Epithelial cell of proximal tubule (primary cell): ENCODE data around the gene REM2. TPM values are rescaled to one million over a fixed set of nuclear protein-coding genes. Genes with fewer than 3 reads are reported as not detected.
A peak's percentile ranks its signal among the peaks of the same experiment; 100 is the strongest.

Experiments
- DNase-seq: peaks from one replicate; pipeline ENCODE4 v3.0.0-alpha.2; 2011; ENCODE audit warnings: low read depth
- H3K4me3 ChIP-seq: 2 replicates; pipeline ENCODE4 v1.5.1; 2011; ENCODE audit warnings: low read depth, mild to moderate bottlenecking, low read length
- total RNA-seq: library from RNA; depleted of rRNA; stranded (reverse); fragments of >200 nt; gene quantifications from 2 replicates; pipeline ENCODE4 v1.2.3, GENCODE V29; 2015
- TF ChIP-seq, protein P1 (sequence below): conservative IDR thresholded peaks from 2 replicates; pipeline ENCODE4 v1.5.1; 2012; ENCODE audit warnings: low read depth, mild to moderate bottlenecking, low read length

Gene REM2
- total RNA-seq, 1 donor from 2014 or later = 0.17 TPM

DNA sequence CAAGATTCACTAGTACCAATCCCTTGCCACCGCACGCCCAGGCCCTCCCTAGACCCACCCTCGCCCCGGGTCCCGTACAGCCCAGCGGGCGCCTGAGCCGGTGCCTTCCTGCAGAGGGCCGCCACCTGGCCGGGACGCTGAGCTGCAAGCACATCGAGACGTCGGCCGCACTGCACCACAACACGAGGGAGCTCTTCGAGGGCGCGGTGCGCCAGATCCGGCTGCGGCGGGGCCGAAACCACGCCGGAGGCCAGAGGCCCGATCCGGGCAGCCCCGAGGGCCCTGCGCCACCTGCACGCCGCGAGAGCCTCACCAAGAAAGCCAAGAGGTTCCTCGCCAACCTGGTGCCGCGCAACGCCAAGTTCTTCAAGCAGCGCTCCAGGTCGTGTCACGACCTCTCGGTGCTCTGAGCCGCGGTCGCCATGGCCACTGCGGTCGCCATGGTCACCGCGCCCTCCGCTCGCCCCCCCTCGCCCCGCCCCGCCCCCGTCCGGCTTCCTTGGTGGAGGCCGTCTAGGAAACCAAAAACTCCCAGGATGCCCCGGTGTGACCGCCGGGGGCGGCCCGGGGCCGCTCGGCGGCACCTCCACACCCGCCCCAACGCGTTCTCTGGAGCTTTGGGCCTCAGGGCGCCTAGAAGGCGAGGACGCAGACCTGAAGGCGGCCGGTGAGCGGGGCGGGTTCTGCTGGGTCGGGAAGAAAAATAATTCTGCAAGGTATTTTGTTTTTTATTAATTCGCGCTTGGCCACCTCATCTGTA is 3.7 kb downstream of the REM2 start:
- TF ChIP-seq, protein P1, sequence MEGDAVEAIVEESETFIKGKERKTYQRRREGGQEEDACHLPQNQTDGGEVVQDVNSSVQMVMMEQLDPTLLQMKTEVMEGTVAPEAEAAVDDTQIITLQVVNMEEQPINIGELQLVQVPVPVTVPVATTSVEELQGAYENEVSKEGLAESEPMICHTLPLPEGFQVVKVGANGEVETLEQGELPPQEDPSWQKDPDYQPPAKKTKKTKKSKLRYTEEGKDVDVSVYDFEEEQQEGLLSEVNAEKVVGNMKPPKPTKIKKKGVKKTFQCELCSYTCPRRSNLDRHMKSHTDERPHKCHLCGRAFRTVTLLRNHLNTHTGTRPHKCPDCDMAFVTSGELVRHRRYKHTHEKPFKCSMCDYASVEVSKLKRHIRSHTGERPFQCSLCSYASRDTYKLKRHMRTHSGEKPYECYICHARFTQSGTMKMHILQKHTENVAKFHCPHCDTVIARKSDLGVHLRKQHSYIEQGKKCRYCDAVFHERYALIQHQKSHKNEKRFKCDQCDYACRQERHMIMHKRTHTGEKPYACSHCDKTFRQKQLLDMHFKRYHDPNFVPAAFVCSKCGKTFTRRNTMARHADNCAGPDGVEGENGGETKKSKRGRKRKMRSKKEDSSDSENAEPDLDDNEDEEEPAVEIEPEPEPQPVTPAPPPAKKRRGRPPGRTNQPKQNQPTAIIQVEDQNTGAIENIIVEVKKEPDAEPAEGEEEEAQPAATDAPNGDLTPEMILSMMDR = peak; percentile 33
- H3K4me3 ChIP-seq = peak overlapping the region; percentile 88
- DNase-seq = no peak

DNA sequence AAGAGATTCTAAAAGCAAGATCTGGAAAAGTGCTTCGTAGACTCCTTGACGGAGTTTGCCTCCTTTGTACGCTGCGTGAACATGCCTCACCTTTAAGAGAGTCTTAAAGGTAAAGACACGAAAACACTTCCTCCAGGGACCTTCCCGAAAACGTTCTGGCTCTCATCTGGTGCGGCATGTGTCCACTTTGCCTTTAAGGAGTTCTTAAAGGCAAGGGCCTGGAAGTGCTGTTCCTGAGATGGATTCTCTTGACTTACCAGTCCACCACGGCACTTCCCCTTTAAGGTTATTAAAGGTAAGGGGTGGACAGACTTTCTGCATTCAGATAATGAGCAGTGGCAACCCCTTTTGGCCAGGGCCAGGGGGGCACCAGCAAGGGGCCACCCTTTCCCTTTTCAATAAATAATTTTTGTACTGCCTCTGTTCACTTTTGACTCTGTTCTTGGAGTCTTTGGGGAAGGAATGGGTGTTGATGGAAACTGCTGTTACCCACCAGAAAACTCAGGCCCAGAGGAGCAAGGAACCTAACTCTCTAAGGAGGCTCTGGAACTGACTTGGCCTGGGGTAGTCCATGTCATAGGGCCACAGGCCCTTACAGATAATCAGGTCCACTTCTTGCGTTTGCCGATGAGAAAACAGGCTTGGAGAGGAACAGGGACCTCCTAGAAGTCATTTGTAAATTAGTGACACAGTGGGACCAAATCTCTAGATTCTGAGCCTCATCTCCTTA is 4.4 kb downstream of the REM2 start:
- TF ChIP-seq, protein P1 = no peak
- H3K4me3 ChIP-seq = peak overlapping the region; percentile 88
- DNase-seq = peak; percentile 75

GRCh38 chr14:22887990-22888378 is 5.0 kb downstream of the REM2 start:
- TF ChIP-seq, protein P1 = no peak
- no peak for DNase-seq
- H3K4me3 ChIP-seq = peak overlapping the region; percentile 88

GRCh38 chr14:22888662-22889061 is 5.6 kb downstream of the REM2 start:
- TF ChIP-seq, protein P1 = no peak
- no peak for DNase-seq

GRCh38 chr14:22890416-22890815 is 7.4 kb downstream of the REM2 start:
- TF ChIP-seq, protein P1 = no peak
- H3K4me3 ChIP-seq = no peak overlapping the region
- DNase-seq = no peak

More at GRCh38 chr14:22888662-22889061, 5.6 kb downstream of the REM2 start:
- H3K4me3 ChIP-seq = no peak overlapping the region

GRCh38 chr14:22892488-22892887 is 9.5 kb downstream of the REM2 start:
- H3K4me3 ChIP-seq = no peak overlapping the region
- no peak for DNase-seq
- TF ChIP-seq, protein P1 = no peak
